LoVo (cell line): ENCODE data around the gene MMP15.
"Not testable (repeated sequence)": the region's sequence is repeated elsewhere in the genome, so short reads cannot be mapped to it uniquely, and the experiment has no call there.

Experiments used
- DNase-seq: peaks from one replicate; pipeline ENCODE4 v3.0.0-alpha.2; 2016; ENCODE audit warnings: low spot score

Gene MMP15

GRCh38 chr16:57996406-57997175 is 29.0 kb upstream of the MMP15 start:
- no peak for DNase-seq

- DNase-seq, result no peak
These were observed 28.4 kb upstream of the MMP15 start for GRCh38 chr16:57997176-57997527.

GRCh38 chr16:57997528-57998265 is 27.9 kb upstream of the MMP15 start:
- no peak for DNase-seq

- no peak for DNase-seq
These were observed 27.1 kb upstream of the MMP15 start for GRCh38 chr16:57998486-57998885.

DNA sequence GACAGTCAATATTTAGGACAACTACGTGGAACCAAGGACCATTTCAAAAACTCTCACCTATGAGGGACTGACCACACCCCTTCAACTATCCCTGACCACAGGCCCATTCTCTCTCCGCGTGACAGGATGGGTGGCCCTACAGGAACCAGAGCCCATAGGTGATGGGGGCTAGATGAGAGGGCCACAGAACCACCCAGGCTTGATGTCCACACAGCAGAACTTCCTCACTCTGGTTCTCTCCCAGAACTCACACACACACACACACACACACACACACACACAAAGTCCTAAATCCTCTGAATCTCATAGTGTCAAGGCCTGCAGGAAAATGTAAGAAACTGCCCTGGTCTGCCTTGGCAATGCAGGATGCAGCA is 26.6 kb upstream of the MMP15 start:
- DNase-seq, result no peak

GRCh38 chr16:57999366-57999970 is 26.1 kb upstream of the MMP15 start:
- DNase-seq, result no peak

DNA sequence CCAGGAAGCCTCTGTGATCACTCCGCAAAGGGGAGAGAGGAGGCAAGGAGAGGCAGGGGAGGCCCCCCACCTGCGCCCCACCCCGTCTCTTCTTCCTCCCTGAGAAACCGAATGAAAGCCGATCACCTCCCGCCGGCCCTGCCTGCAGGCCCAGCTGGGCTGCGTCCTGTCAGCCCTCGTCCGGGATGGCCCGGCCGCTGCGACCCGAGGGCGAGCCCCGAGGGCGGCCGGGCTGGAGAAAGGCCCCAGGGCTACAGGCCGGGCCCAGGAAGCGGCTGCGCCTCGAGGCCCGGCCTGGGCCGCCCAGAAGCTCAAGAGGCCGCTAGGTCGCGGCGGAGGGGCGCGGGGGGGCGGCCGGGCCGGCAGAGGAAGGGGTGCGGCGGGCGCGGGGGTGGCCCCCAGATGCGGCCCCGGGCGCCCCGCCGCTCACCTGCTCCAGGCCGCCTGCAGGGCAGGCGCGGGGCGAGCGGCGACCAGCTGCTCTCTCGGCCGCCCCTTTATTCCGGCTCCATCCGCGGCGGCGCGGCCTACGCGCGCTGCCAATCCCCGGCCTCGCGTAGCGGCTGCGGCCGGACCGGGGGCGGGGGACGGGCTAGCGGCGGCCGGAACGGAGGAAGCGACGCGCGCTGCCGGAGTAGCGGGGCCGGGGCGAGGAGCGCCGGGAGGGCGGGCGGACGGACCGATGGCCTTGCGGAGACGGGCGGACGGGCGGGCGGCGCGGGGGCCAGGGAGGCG is 25.4 kb upstream of the MMP15 start, which contains the start of gene ZNF319:
ZNF319 (minus strand) TSS at position 702 of the 735 bp plus-strand sequence. CDS start 2,407 bp downstream, outside the sequence.
- DNase-seq, result no peak

- DNase-seq, result peak; percentile 89
These were observed 24.6 kb upstream of the MMP15 start, which contains the start of gene USB1 for GRCh38 chr16:58000706-58001676. TSS of gene USB1 (plus strand) at chr16:58001407. CDS start at chr16:58001484, 77 bp downstream.

GRCh38 chr16:58001781-58002415 is 23.7 kb upstream of the MMP15 start:
- no peak for DNase-seq

- no peak for DNase-seq
These were observed 23.1 kb upstream of the MMP15 start for GRCh38 chr16:58002416-58002800.

GRCh38 chr16:58002936-58003335 is 22.6 kb upstream of the MMP15 start:
- DNase-seq, result no peak

DNA sequence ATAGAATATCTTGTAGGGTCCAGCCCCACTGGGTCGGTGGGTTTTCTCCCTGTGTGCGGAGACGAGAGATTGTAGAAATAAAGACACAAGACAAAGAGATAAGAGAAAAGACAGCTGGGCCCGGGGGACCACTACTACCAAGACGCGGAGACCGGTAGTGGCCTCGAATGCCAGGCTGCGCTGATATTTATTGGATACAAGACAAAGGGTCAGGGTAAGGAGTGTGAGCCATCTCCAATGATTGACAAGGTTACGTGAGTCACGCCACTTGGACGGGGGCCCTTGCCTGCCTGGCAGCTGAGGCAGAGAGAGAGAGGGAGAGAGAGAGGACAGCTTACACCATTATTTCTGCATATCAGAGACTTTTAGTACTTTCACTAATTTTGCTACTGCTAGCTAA is 20.8 kb upstream of the MMP15 start:
- not testable (repeated sequence) for DNase-seq

GRCh38 chr16:58009856-58010416 is 15.6 kb upstream of the MMP15 start:
- no peak for DNase-seq

DNA sequence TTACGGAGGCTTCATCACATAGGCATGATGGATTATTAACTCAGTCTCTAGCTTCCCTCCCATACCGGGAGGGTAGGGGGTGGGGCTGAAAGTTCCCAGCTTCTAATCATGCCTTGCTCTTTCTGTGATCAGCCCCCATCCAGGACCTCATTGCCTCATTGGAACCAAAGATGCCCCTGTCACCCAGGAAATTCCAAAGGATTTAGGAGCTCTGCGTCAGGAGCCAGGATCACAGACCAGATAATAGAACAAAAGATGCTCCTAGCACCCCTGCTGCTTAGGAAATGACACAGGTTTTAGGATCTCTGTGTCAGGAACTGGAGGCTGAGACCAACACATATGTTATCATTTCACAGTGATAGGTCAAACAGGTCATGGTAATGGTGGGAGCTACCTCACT is 14.7 kb upstream of the MMP15 start:
- no peak for DNase-seq

DNA sequence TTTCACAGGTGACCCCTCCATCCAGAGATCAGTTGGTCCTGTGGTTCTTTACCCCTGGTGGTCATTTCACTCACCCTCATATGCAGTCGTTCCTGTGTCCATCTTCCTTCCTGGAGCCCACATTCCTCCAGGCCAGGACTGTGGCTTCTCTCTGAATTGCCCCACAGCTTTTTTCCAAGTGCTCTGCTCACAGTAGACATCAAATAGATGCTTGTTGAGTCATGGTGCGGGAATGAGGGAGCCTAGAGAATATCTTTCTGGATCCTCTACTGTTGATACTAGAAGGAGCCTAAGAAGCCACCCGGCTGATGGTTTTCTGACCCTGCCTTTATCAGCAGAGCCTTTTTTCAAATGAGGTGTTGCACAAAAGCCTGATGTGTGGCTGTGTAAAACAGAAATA is 13.9 kb upstream of the MMP15 start:
- DNase-seq, result no peak

GRCh38 chr16:58012481-58012880 is 13.1 kb upstream of the MMP15 start:
- no peak for DNase-seq

DNA sequence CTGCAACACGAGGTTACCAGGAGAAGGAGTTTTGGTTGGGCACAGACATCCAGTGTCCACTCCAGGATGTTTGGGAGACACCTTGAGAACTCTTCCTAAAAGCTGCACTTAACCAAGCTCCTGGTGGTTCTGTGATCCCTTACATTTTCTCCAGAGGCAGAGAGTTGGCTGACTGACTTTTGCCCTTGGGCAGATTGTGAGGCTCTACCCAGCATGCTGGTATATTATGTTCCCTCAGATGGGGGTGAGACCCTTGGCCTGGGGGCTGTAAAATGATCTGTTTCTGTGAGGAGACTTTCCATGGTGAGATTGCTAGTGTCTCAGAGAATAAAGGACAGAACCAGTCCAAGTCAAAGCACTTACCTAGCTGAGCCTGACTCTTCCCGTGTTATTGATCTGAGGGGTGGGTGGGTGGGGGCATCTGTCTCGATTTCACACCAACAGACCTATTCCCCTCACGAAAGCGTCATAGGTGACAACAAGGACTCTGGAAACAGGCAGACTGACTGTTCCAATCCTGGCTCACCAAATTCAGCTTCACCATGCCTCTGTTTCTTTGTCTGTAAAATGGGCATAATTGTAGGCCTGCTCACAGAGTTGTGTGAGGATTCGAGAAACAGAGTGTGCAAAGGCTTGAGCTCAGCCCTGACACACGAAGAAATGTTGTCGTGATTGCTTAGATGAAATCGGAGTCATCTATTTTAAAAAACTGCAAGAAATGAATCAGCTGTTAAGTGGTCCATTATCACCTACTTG is 12.2 kb upstream of the MMP15 start:
- DNase-seq, result no peak

DNA sequence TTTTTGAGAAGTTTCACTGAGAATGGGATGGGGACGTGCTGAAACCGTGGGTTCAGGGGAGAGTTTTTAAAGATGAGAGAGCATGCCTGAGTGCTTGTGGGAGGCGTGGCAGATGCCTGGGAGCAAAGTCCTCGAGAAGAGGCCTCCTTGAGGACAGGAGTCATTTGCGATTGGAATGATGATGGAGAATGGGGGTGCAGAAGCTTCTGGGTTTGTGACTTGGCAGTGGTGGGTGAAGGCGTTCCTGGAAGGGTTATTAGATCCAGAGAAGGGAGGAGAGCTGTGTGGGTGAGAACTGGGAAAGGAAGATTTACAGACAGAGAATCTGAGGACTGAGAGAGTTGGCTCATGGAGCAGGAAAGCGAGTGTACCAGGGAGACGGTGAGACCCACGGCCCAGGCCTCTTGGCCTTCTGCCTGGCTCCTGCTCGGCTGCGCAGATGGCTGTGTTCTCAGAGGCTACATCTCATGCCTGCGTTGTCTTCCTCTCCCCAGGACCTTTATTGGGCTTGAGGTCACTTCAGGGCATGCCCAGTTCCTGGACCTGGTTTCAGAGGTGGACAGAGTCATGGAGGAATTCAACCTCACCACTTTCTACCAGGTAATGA is 8.6 kb upstream of the MMP15 start:
- no peak for DNase-seq

DNA sequence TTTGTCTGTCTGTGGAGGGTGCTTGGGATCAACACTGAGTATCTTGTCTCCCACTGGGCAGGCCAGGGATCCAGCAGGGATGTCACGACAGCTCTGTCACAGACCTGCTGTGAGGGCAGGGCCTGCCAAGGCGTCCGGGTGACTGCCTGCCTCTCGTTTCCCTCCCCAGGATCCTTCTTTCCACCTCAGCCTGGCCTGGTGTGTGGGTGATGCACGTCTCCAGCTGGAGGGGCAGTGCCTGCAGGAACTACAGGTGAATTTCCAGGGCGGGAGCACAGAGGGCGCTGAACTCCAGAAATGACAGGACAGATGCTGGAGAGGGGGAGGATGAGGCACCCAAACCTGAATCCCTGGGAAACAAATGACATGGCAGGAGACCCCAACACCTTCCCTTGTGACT is 6.8 kb upstream of the MMP15 start:
- no peak for DNase-seq
